A673 (cell line): ENCODE results near the gene MXD3.

Experiments
- CTCF ChIP-seq: fragments of 300-800, 200-600 bp; sonication (generic); conservative IDR thresholded peaks from 2 replicates; pipeline ENCODE4 v1.5.1; 2017; ENCODE audit warnings: low read depth, mild to moderate bottlenecking, antibody characterized with exemption, low read length, moderate library complexity, mixed read lengths
- EZH2 ChIP-seq: fragments of 200-600 bp; sonication (generic); IDR thresholded peaks from 2 replicates; pipeline ENCODE4 v1.6.1; 2017; ENCODE audit warnings: borderline replicate concordance, low read depth, mild to moderate bottlenecking, mixed read lengths, antibody characterized with exemption, low read length; ENCODE audit not compliant: poor library complexity, severe bottlenecking

- TF ChIP-seq CTCF (no peak), EZH2 (no peak)
Observed at GRCh38 chr5:177264178-177264577, 47.5 kb downstream of the MXD3 start.
